Measurements from ENCODE around the gene KLHDC8B.

GRCh38 chr3:49122886-49123545 lies 48.4 kb upstream of the KLHDC8B start:
- TF ChIP-seq POLR2AphosphoS5 (IDR thresholded peaks at IDR 0.05; ENCODE audit: low read depth, low read length) (no peak), POLR2A (IDR thresholded peaks at IDR 0.05; ENCODE audit: low read depth, low read length) (no peak), TAF1 (IDR thresholded peaks at IDR 0.05; ENCODE audit: borderline replicate concordance, low read depth, low read length) (no peak)
